Kidney epithelial cell (primary cell): Measurements from ENCODE around the gene MELK. TPM values are rescaled to one million over a fixed set of nuclear protein-coding genes. Genes with fewer than 3 reads are reported as not detected.

Experiments
- total RNA-seq: library from RNA; depleted of rRNA; stranded (reverse); fragments of >200 nt; gene quantifications from 2 replicates; pipeline ENCODE4 v1.2.3, GENCODE V29; 2015

Gene MELK
- total RNA-seq, 1 donor from 2014 or later: 15.0 TPM

Other genes starting within 250 kb of the MELK start
- gene RNF38, start 172.6 kb upstream of the MELK start, total RNA-seq: 27.6 and 33.0 TPM in 2 replicates